Astrocyte (in vitro differentiated cells and primary cell): ENCODE data around the gene P4HA1.
"Not testable (repeated sequence)": the region's sequence is repeated elsewhere in the genome, so short reads cannot be mapped to it uniquely, and the experiment has no call there.

Experiments used
- EZH2 ChIP-seq: IDR thresholded peaks from 2 replicates; pipeline ENCODE4 v1.6.1; 2012; ENCODE audit warnings: mild to moderate bottlenecking, low read length, inconsistent platforms; ENCODE audit not compliant: insufficient read depth
- TF ChIP-seq, protein P1 (sequence below): IDR thresholded peaks from 2 replicates; pipeline ENCODE4 v1.5.1; 2011; ENCODE audit warnings: low read depth, mild to moderate bottlenecking, inconsistent platforms, low read length, moderate library complexity; ENCODE audit not compliant: insufficient read depth

DNA sequence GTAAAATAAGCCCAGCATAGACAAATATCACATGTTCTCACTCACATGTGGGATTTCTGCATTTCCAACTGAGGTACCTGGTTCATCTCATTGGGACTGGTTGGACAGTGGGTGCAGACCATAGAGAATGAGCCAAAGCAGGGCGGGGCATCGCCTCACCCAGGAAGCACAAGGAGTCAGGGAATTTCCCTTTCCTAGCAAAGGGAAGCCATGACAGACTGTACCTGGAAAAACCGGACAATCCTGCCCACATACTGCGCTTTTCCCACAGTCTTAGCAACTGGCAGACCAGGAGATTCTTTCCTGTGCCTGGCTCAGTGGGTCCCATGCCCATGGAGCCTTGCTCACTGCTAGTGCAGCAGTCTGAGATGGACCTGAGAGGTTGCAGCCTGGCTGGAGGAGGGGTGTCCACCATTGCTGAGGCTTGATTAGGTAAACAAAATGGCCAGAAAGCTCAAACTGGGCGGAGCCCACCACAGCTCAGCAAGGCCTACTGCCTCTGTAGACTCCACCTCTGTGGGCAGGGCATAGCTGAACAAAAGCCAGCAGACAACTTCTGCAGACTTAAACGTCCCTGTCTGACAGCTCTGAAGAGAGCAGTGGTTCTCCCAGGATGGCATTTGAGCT is 75.0 kb downstream of the P4HA1 start:
- not testable (repeated sequence) for TF ChIP-seq EZH2
- TF ChIP-seq, protein P1, sequence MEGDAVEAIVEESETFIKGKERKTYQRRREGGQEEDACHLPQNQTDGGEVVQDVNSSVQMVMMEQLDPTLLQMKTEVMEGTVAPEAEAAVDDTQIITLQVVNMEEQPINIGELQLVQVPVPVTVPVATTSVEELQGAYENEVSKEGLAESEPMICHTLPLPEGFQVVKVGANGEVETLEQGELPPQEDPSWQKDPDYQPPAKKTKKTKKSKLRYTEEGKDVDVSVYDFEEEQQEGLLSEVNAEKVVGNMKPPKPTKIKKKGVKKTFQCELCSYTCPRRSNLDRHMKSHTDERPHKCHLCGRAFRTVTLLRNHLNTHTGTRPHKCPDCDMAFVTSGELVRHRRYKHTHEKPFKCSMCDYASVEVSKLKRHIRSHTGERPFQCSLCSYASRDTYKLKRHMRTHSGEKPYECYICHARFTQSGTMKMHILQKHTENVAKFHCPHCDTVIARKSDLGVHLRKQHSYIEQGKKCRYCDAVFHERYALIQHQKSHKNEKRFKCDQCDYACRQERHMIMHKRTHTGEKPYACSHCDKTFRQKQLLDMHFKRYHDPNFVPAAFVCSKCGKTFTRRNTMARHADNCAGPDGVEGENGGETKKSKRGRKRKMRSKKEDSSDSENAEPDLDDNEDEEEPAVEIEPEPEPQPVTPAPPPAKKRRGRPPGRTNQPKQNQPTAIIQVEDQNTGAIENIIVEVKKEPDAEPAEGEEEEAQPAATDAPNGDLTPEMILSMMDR, result not testable (repeated sequence)
